Chondrocyte (in vitro differentiated cells): ENCODE measurements around the gene CSRNP3. TPM values are rescaled to one million over a fixed set of nuclear protein-coding genes. Genes with fewer than 3 reads are reported as not detected.

Experiments used
- DNase-seq: peaks from one replicate; pipeline ENCODE4 v3.0.0; 2021; ENCODE audit warnings: mixed read lengths, low spot score
- H3K27ac Mint-ChIP-seq: one replicate; pipeline ENCODE4 v1.8.0; 2021; ENCODE audit warnings: mild to moderate bottlenecking, moderate library complexity, mixed read lengths; ENCODE audit not compliant: unreplicated experiment
- H3K27me3 Mint-ChIP-seq: 2 replicates; pipeline ENCODE4 v1.8.0; 2021; ENCODE audit warnings: low read depth, mixed read lengths
- H3K36me3 Mint-ChIP-seq: 2 replicates; pipeline ENCODE4 v1.8.0; 2021; ENCODE audit warnings: low read depth, mixed read lengths
- H3K4me1 Mint-ChIP-seq: 2 replicates; pipeline ENCODE4 v1.8.0; 2021; ENCODE audit warnings: low read depth, mild to moderate bottlenecking, mixed read lengths
- H3K4me3 Mint-ChIP-seq: one replicate; pipeline ENCODE4 v1.8.0; 2021; ENCODE audit warnings: mild to moderate bottlenecking, moderate library complexity, mixed read lengths; ENCODE audit not compliant: unreplicated experiment
- H3K9me3 Mint-ChIP-seq: 2 replicates; pipeline ENCODE4 v1.8.0; 2021; ENCODE audit warnings: low read depth, mixed read lengths
- CTCF ChIP-seq: fragments of 200-600 bp; sonication (generic); IDR thresholded peaks from 2 replicates; pipeline ENCODE4 v1.5.0; 2021; ENCODE audit warnings: antibody characterized with exemption, mild to moderate bottlenecking, moderate library complexity
- total RNA-seq: library from RNA; stranded (reverse); gene quantifications from 3 replicates; pipeline ENCODE4 v1.2.1, GENCODE V29; 2021

CSRNP3 gene
- total RNA-seq, 1 donor from 2014 or later, result 3.7 TPM

DNA sequence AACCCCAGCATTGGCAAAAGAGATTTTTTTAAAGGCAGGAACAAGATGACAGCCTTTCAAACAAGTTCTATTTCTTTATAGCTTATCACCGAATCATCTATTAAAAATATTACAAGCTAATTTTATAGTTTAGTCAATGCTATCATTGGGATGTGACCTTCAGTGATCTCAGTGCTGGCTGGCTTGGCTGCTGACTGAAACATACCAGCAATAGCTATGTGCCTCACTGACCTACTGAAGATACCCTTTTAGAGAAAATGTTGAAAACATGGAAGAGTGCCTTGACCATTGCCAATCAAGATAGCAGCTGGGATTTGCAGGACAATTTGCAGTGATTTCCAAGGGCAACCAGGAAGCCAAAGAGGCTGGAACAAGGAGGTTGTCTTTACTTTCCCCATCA lies 44.0 kb downstream of the CSRNP3 start:
- Mint-ChIP-seq H3K27ac (no peak overlapping the region), H3K36me3 (no peaks in the 10 kb centered on the region), H3K27me3 (no peaks in the 10 kb centered on the region), H3K4me3 (no peak overlapping the region), H3K4me1 (no peaks in the 10 kb centered on the region), H3K9me3 (no peaks in the 10 kb centered on the region)
- TF ChIP-seq CTCF, result no peak
- DNase-seq, result no peak

- TF ChIP-seq CTCF, result no peak
These were observed 49.1 kb downstream of the CSRNP3 start for GRCh38 chr2:165518611-165519010.

DNA sequence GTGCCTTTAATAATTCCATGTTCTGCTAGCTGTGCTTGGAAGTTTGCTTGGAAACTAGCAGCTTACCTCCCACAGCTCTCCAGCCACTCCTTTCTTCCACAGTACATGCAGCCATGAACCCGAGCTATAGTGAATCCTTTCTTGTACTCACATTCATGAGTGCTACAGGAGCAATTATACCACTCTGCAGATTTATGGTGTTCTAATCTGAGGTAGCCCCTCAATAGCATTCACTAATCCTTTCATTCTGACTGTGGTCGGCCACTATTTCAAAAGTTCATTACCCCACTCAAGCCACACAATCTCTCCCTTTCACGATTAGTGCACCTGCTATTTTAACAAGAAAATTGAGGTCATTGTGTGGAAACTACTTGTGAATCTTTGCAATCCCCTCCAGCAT lies 53.2 kb downstream of the CSRNP3 start:
- Mint-ChIP-seq H3K36me3 (peaks cover 2% of the 10 kb centered on the region), H3K4me1 (peaks cover 5% of the 10 kb centered on the region), H3K27ac (no peak overlapping the region), H3K4me3 (no peak overlapping the region), H3K27me3 (no peaks in the 10 kb centered on the region), H3K9me3 (peaks cover 2% of the 10 kb centered on the region)
- no peak for TF ChIP-seq CTCF
- no peak for DNase-seq

More at GRCh38 chr2:165518611-165519010, 49.1 kb downstream of the CSRNP3 start:
- Mint-ChIP-seq H3K4me1 (no peaks in the 10 kb centered on the region), H3K27ac (no peak overlapping the region), H3K9me3 (no peaks in the 10 kb centered on the region), H3K4me3 (no peak overlapping the region), H3K36me3 (peaks cover 2% of the 10 kb centered on the region), H3K27me3 (no peaks in the 10 kb centered on the region)
- DNase-seq, result no peak

- peaks cover 7% of the 10 kb centered on the region for H3K9me3 Mint-ChIP-seq
- H3K27me3 Mint-ChIP-seq, result no peaks in the 10 kb centered on the region
- TF ChIP-seq CTCF, result no peak
- H3K27ac Mint-ChIP-seq, result no peak overlapping the region
- peaks cover 15% of the 10 kb centered on the region for H3K4me1 Mint-ChIP-seq
- H3K36me3 Mint-ChIP-seq, result peaks cover under 1% of the 10 kb centered on the region
- no peak overlapping the region for H3K4me3 Mint-ChIP-seq
- DNase-seq, result no peak
These were observed 55.2 kb downstream of the CSRNP3 start for GRCh38 chr2:165524720-165525119.

GRCh38 chr2:165528691-165529090 lies 59.2 kb downstream of the CSRNP3 start:
- no peak overlapping the region for H3K4me3 Mint-ChIP-seq
- H3K4me1 Mint-ChIP-seq, result peaks cover 41% of the 10 kb centered on the region
- peaks cover 13% of the 10 kb centered on the region for H3K9me3 Mint-ChIP-seq
- peak; percentile 64 for DNase-seq
- no peak for TF ChIP-seq CTCF
- no peak overlapping the region for H3K27ac Mint-ChIP-seq
- no peaks in the 10 kb centered on the region for H3K27me3 Mint-ChIP-seq
- H3K36me3 Mint-ChIP-seq, result peaks cover 2% of the 10 kb centered on the region
